Measurements from ENCODE around the gene MARCHF11.

MARCHF11 gene

GRCh38 chr5:16134204-16134603 lies 45.4 kb downstream of the MARCHF11 start:
- DNase-seq (ENCODE audit: low read depth in 3 of 3, low spot score in 1 of 3) = no peak

- DNase-seq (ENCODE audit: low read depth in 3 of 3, low spot score in 1 of 3) = no peak
Measured at GRCh38 chr5:16131878-16132277, 47.7 kb downstream of the MARCHF11 start.

- DNase-seq (ENCODE audit: low read depth in 3 of 3, low spot score in 1 of 3) = no peak
Measured at GRCh38 chr5:16128944-16129343, 50.6 kb downstream of the MARCHF11 start.

GRCh38 chr5:16127865-16128544 lies 51.6 kb downstream of the MARCHF11 start:
- no peak for DNase-seq (ENCODE audit: low read depth in 3 of 3, low spot score in 1 of 3)

GRCh38 chr5:16120579-16120978 lies 59.0 kb downstream of the MARCHF11 start:
- DNase-seq (ENCODE audit: low read depth in 3 of 3, low spot score in 1 of 3) = no peak

GRCh38 chr5:16119790-16120189 lies 59.8 kb downstream of the MARCHF11 start:
- no peak for DNase-seq (ENCODE audit: low read depth in 3 of 3, low spot score in 1 of 3)

GRCh38 chr5:16115140-16115539 lies 64.5 kb downstream of the MARCHF11 start:
- DNase-seq (ENCODE audit: low read depth in 3 of 3, low spot score in 1 of 3) = no peak

- DNase-seq (ENCODE audit: low read depth in 3 of 3, low spot score in 1 of 3) = no peak
Measured at GRCh38 chr5:16108418-16108817, 71.2 kb downstream of the MARCHF11 start.

- no peak for DNase-seq (ENCODE audit: low read depth in 3 of 3, low spot score in 1 of 3)
Measured at GRCh38 chr5:16104961-16105360, 74.6 kb downstream of the MARCHF11 start.

GRCh38 chr5:16095612-16096011 lies 84.0 kb downstream of the MARCHF11 start:
- DNase-seq (ENCODE audit: low read depth in 3 of 3, low spot score in 1 of 3) = no peak

- no peak for DNase-seq (ENCODE audit: low read depth in 3 of 3, low spot score in 1 of 3)
Measured at GRCh38 chr5:16090270-16090669, 89.3 kb downstream of the MARCHF11 start.

GRCh38 chr5:16082982-16083381 lies 96.6 kb downstream of the MARCHF11 start:
- no peak for DNase-seq (ENCODE audit: low read depth in 3 of 3, low spot score in 1 of 3)

- no peak for DNase-seq (ENCODE audit: low read depth in 3 of 3, low spot score in 1 of 3)
Measured at GRCh38 chr5:16082053-16082452, 97.5 kb downstream of the MARCHF11 start.

- no peak for DNase-seq (ENCODE audit: low read depth in 3 of 3, low spot score in 1 of 3)
Measured at GRCh38 chr5:16081376-16081955, 98.1 kb downstream of the MARCHF11 start.

GRCh38 chr5:16076657-16077056 lies 102.9 kb downstream of the MARCHF11 start:
- no peak for DNase-seq (ENCODE audit: low read depth in 3 of 3, low spot score in 1 of 3)

- no peak for DNase-seq (ENCODE audit: low read depth in 3 of 3, low spot score in 1 of 3)
Measured at GRCh38 chr5:16074358-16074757, 105.2 kb downstream of the MARCHF11 start.

- no peak for DNase-seq (ENCODE audit: low read depth in 3 of 3, low spot score in 1 of 3)
Measured at GRCh38 chr5:16072616-16073015, 107.0 kb downstream of the MARCHF11 start.

- no peak for DNase-seq (ENCODE audit: low read depth in 3 of 3, low spot score in 1 of 3)
Measured at GRCh38 chr5:16067415-16067814, 112.2 kb downstream of the MARCHF11 start.

GRCh38 chr5:16066810-16067209 lies 112.8 kb downstream of the MARCHF11 start:
- DNase-seq (ENCODE audit: low read depth in 3 of 3, low spot score in 1 of 3) = no peak

- DNase-seq (ENCODE audit: low read depth in 3 of 3, low spot score in 1 of 3) = no peak
Measured at GRCh38 chr5:16066320-16066719, 113.3 kb downstream of the MARCHF11 start.

GRCh38 chr5:16065831-16066230 lies 113.8 kb downstream of the MARCHF11 start:
- no peak for DNase-seq (ENCODE audit: low read depth in 3 of 3, low spot score in 1 of 3)

- DNase-seq (ENCODE audit: low read depth in 3 of 3, low spot score in 1 of 3) = no peak
Measured at GRCh38 chr5:16064135-16064893, 115.3 kb downstream of the MARCHF11 start.

Measured in stimulated activated CD4-positive, alpha-beta T cell treated with anti-CD3 and anti-CD28 coated beads, TNF-alpha, amount 100 ng/mL, for 1 hour (primary cell).